Upper lobe of left lung (tissue), 6 donors: ENCODE data around the gene PRAC1. TPM values are rescaled to one million over a fixed set of nuclear protein-coding genes. Genes with fewer than 3 reads are reported as not detected.
A peak's percentile ranks its signal among the peaks of the same experiment; 100 is the strongest.

Source experiments
- ATAC-seq, 2 donors: fragments of 200-7000 bp; cut with Tn5 transposase; one replicate each; pipeline ENCODE4 v1.9.1; 2022; ENCODE audit warnings: mild to moderate bottlenecking in 2 of 2, moderate library complexity in 2 of 2; ENCODE audit not compliant: low FRiP score in 2 of 2
- DNase-seq, 2 donors: peaks; one replicate each; pipeline ENCODE4 v3.0.0-alpha.2; 2019 to 2020
- H3K27ac ChIP-seq, 4 donors: fragments of 200-600 bp; sonication (generic); one replicate each; pipeline ENCODE4 v1.5.1; 2016 to 2019
- H3K27me3 ChIP-seq, 4 donors: fragments of 200-600 bp; sonication (generic); one replicate each; pipeline ENCODE4 v1.5.1; 2017 to 2019
- H3K36me3 ChIP-seq, 4 donors: fragments of 200-600 bp; sonication (generic); one replicate each; pipeline ENCODE4 v1.5.1; 2016 to 2019
- H3K4me1 ChIP-seq, 4 donors: fragments of 200-600 bp; sonication (generic); one replicate each; pipeline ENCODE4 v1.5.1; 2018 to 2019
- H3K4me3 ChIP-seq, 4 donors: fragments of 200-600 bp; sonication (generic); one replicate each; pipeline ENCODE4 v1.5.1; 2017 to 2019; ENCODE audit warnings: mild to moderate bottlenecking in 2 of 4, moderate library complexity in 1 of 4
- H3K9me3 ChIP-seq, 4 donors: fragments of 200-600 bp; sonication (generic); one replicate each; pipeline ENCODE4 v1.5.1; 2018 to 2019
- EP300 ChIP-seq, 4 donors: sonication (generic); formaldehyde crosslinking; IDR thresholded peaks; one replicate each; pipeline ENCODE4 v1.5.1; 2017; ENCODE audit warnings: antibody characterized with exemption in 4 of 4, control low read depth in 2 of 4
- POLR2A ChIP-seq, 4 donors: fragments of 450-650 bp; IDR thresholded peaks; one replicate each; pipeline ENCODE4 v1.5.1; 2016 to 2017; ENCODE audit warnings: antibody characterized with exemption in 4 of 4, mild to moderate bottlenecking in 2 of 4
- POLR2AphosphoS5 ChIP-seq, 2 donors: sonication (generic); formaldehyde crosslinking; IDR thresholded peaks; one replicate each; pipeline ENCODE4 v1.5.1; 2017; ENCODE audit warnings: antibody characterized with exemption in 2 of 2
- WGBS, 2 donors: methylation state at CpG; one replicate each; pipeline ENCODE4 v1.1.5; 2017 to 2018; 5-methylcytosine and 5-hydroxymethylcytosine counted together
- total RNA-seq, 6 donors: library from RNA; depleted of rRNA in 4 of 6; stranded (reverse); fragments of >200 nt in 4 of 6; gene quantifications; one replicate each; pipeline versions ENCODE4 v1.1.0 to v1.2.1, GENCODE V29; 2016 to 2021
- TF ChIP-seq, protein P1 (sequence below), 6 experiments: fragments of 450-650 bp in 4 of 6; fragments of 200-600 bp in 2 of 6; sonication (generic) in 2 of 6; IDR thresholded peaks; one replicate each; pipeline ENCODE4 v1.5.1; 2016 to 2019; ENCODE audit warnings: antibody characterized with exemption in 6 of 6
- donor health status: DM: no; HTN: no; CAD: no; lungs with moderate emphysema.
- donor health status: DM: no; HTN: yes; CAD: no; lungs with severe emphysema.

PRAC1 gene
- total RNA-seq, result not detected

DNA sequence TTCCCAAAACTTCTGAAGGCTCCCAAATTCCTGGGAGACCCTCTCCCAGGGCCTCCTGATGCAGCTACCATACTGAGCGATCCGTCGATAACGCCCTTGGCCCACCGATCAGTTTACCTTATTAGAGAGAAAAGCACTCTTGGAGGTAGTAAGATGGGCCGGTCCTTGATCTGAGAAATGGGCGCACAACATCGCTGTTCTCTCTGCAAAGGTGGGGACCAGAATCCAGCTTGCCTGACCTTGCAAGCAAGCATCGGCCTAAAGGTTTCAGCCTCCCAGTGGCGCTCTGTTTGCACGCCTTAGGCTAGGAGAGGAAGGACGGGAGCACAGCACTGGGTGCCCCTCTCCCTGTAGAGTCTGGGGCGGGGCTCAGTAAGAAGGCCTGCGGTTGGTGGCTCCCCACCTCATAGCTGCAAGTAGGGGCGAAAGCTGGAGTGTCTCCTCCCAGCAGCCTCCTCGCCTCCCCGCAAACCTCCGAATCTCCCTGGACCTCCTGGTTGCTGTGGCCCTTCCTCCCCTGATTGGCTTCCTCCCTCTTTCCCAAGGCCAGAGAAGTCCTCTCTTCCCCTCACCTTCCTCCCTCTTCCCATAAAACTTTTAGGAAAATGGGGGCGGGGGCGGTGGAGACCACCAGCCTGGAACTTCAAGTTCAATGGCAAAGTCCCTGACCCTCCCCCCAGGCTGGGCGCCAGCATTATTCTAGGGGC, at the start of gene PRAC1:
Gene PRAC1 (minus strand): TSS at position 318 of the 707 bp plus-strand sequence. CDS start 126 bp downstream, at position 192.
- DNase-seq (no peak), ATAC-seq (no peak)
- no peak for TF ChIP-seq EP300 (IDR thresholded peaks at IDR 0.05)
- TF ChIP-seq POLR2AphosphoS5 (IDR thresholded peaks at IDR 0.05), result no peak
- TF ChIP-seq, protein P1, sequence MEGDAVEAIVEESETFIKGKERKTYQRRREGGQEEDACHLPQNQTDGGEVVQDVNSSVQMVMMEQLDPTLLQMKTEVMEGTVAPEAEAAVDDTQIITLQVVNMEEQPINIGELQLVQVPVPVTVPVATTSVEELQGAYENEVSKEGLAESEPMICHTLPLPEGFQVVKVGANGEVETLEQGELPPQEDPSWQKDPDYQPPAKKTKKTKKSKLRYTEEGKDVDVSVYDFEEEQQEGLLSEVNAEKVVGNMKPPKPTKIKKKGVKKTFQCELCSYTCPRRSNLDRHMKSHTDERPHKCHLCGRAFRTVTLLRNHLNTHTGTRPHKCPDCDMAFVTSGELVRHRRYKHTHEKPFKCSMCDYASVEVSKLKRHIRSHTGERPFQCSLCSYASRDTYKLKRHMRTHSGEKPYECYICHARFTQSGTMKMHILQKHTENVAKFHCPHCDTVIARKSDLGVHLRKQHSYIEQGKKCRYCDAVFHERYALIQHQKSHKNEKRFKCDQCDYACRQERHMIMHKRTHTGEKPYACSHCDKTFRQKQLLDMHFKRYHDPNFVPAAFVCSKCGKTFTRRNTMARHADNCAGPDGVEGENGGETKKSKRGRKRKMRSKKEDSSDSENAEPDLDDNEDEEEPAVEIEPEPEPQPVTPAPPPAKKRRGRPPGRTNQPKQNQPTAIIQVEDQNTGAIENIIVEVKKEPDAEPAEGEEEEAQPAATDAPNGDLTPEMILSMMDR (IDR thresholded peaks at IDR 0.05), result no peak
- no peak for TF ChIP-seq POLR2A (IDR thresholded peaks at IDR 0.05)
- Histone ChIP-seq H3K4me3 (no peak within 1 kb of the TSS), H3K36me3 (no peaks in the 10 kb centered on the region), H3K4me1 (peaks cover 29 to 37% (median 31%) of the 10 kb centered on the region in 4 donors), H3K27me3 (peaks cover 0 to 94% (median 66%) of the 10 kb centered on the region in 4 donors), H3K27ac (no peak within 1 kb of the TSS), H3K9me3 (no peaks in the 10 kb centered on the region)
- WGBS, 2 donors, result 8 to 16% methylated on average over 14 to 18 of the region's 21 CpGs

DNA sequence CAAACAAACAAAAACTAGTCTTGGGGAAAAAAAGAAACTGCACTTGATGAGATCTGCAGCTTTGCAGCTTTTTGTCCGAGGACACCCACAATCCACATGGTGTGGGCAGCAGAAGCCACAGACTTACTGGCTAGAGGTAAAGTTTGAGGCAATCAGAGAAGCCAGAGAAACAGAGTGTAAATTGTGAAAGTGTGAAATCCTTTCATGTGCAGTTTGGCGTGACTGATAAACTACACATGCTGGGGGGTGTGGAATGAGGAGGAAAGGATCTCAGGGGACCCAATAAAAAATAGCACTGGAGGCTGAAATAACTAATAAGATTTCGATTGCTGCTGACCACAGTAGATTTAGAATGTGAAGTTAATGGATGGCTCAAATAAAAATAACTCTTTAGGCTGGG, 48.6 kb upstream of the PRAC1 start:
- TF ChIP-seq POLR2AphosphoS5 (IDR thresholded peaks at IDR 0.05) (no peak), EP300 (IDR thresholded peaks at IDR 0.05) (no peak), POLR2A (IDR thresholded peaks at IDR 0.05) (no peak)
- Histone ChIP-seq H3K27ac (no peak overlapping the region), H3K27me3 (no peaks in the 10 kb centered on the region)

DNA sequence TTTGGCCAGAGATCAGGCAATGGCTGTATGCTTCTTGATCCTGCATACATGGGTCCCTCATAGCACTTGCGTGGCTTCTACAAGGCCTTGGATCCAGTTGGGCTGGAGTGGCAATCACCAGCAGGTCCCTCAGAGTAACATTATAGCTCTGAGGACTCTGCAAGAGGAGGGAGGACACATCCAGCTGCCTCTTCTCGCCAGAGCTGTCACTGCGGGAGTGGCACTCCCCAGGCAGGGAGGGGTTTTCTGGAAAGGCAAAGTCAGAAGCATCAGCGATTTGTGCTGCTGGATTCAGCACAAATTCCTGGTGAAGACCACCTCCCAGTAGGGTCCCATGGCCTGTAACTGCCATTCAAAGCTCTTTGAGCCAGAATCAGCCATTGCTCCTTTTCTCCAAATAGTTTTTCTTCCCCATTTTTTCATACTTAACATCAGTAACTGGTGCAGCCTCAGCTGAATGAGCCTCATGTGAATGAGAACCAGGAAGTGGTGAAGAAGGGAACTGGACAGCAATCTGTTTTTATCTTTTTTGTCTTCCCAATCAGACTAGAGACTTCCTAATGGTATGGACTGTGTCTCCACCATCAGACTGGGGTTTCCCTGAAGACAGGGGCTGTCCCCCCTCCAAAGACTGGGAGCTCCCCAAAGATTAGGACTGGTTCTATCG, 46.8 kb upstream of the PRAC1 start:
- Histone ChIP-seq H3K27ac (no peak overlapping the region), H3K36me3 (no peaks in the 10 kb centered on the region), H3K27me3 (no peaks in the 10 kb centered on the region), H3K4me3 (no peak overlapping the region), H3K4me1 (no peaks in the 10 kb centered on the region), H3K9me3 (no peaks in the 10 kb centered on the region)
- no peak for DNase-seq
- ATAC-seq, result peak; percentile 31 to 69
- TF ChIP-seq POLR2AphosphoS5 (IDR thresholded peaks at IDR 0.05) (no peak), EP300 (IDR thresholded peaks at IDR 0.05) (no peak), POLR2A (IDR thresholded peaks at IDR 0.05) (no peak)
- TF ChIP-seq, protein P1 (IDR thresholded peaks at IDR 0.05), result no peak
- 86 to 90% methylated on average over 5 of the region's 5 CpGs for whole genome bisulfite sequencing, 2 donors

More for the DNA sequence above, 48.6 kb upstream of the PRAC1 start:
- no peak for ATAC-seq
- Histone ChIP-seq H3K36me3 (no peaks in the 10 kb centered on the region), H3K4me3 (no peak overlapping the region), H3K4me1 (no peaks in the 10 kb centered on the region), H3K9me3 (no peaks in the 10 kb centered on the region)
- DNase-seq, result no peak
- 55 to 69% methylated on average over 3 of the region's 3 CpGs for WGBS, 2 donors

DNA sequence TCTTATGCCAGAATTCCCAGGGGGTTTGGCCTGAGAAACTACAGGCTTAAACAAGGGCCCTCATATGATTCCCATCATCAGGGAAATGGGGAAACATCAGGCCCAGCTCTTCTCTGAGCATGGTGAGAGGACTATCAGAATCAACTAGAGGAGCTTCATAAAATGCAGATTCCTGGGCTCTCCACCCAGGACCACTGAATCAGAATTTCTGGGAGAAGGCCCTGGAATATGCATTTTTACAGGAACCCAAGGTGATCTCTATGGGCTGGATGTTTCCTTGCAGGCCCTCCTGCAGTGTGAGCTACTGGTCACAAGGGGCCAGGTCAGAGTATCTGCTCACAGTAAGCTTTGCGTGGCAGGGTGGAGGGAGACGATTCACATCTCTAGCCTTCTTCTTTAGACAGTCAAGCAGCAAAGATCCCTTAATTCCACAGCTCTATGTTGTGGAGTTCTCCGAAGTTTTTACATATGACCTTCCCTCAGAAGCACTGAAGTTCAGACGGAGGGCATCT, 45.0 kb upstream of the PRAC1 start:
- Histone ChIP-seq H3K9me3 (no peaks in the 10 kb centered on the region), H3K27me3 (no peaks in the 10 kb centered on the region), H3K27ac (no peak overlapping the region), H3K4me3 (no peak overlapping the region), H3K36me3 (no peaks in the 10 kb centered on the region), H3K4me1 (no peaks in the 10 kb centered on the region)
- ATAC-seq (no peak), DNase-seq (no peak)
- TF ChIP-seq, protein P1 (IDR thresholded peaks at IDR 0.05), result no peak
- TF ChIP-seq POLR2AphosphoS5 (IDR thresholded peaks at IDR 0.05) (no peak), EP300 (IDR thresholded peaks at IDR 0.05) (no peak), POLR2A (IDR thresholded peaks at IDR 0.05) (no peak)
- 73 to 91% methylated on average over 4 of the region's 4 CpGs for WGBS, 2 donors

DNA sequence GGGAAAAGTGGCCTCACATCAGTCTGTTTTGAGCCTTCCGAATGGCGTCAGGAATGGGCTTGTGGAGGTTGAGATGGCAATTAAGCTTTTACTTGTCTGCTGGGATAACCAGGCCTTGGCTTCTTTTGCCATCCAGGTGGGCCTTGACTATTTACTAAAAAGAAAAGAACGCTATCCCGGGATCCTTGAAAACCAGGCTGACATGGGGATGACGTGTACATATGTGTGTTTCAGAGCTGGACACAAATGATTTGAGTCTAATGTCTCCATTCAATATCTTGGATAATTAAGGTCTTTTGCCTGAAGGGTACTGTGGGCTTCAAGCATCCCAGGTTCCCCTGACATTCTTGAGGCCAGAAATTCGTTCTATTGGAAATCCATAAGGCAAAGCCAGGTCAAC, 38.8 kb upstream of the PRAC1 start:
- 70 to 88% methylated on average over 6 of the region's 6 CpGs for WGBS, 2 donors
- no peaks in the 10 kb centered on the region for H3K9me3 ChIP-seq

More for the DNA sequence above, 38.8 kb upstream of the PRAC1 start:
- Histone ChIP-seq H3K36me3 (no peaks in the 10 kb centered on the region), H3K4me3 (no peak overlapping the region), H3K27me3 (peaks cover 0 to 6% (median 2%) of the 10 kb centered on the region in 4 donors), H3K4me1 (no peaks in the 10 kb centered on the region), H3K27ac (no peak overlapping the region)
- no peak for DNase-seq
- no peak for ATAC-seq
- TF ChIP-seq, protein P1 (IDR thresholded peaks at IDR 0.05), result no peak
- no peak for TF ChIP-seq POLR2AphosphoS5 (IDR thresholded peaks at IDR 0.05)
- TF ChIP-seq POLR2A (IDR thresholded peaks at IDR 0.05), result no peak
- TF ChIP-seq EP300 (IDR thresholded peaks at IDR 0.05), result no peak
